Measurements from ENCODE around the gene GBA3. TPM values are rescaled to one million over a fixed set of nuclear protein-coding genes. Genes with fewer than 3 reads are reported as not detected.

The GBA3 gene
- total RNA-seq, 1 experiment from 2014 or later = not detected

DNA sequence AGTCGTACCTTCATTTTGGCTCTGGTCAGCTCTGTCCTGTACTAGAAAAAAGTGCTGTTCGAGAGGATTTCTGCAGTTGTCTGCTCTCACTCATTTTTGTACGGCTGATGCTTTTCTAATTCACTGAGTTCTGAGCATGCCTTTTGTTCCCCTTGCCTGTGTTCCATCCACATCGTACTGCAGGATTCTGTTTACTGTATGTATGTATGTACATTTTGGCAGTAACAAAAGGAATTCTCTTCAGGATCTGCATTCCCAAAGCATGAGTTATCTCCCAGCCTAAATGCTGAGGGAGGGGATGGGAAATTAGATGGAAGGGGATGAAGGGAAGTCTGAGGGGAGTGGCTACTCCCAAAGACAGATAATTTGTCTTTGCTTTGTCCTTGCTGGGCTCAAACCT, 87.6 kb downstream of the GBA3 start:
- Histone ChIP-seq H4K5ac (ENCODE audit: insufficient read length, low read depth, low read length) (no peak overlapping the region), H3K4ac (ENCODE audit: low read depth, low read length) (no peak overlapping the region), H2AFZ (ENCODE audit: low read length) (no peak overlapping the region), H3K27ac (ENCODE audit: insufficient read length, low read depth, low read length) (no peak overlapping the region), H3K9me3 (ENCODE audit: control insufficient read depth, low read depth, low read length) (no peaks in the 10 kb centered on the region), H2AK5ac (ENCODE audit: insufficient read length, low read length) (no peak overlapping the region), H3K14ac (ENCODE audit: insufficient read depth, low read length) (no peak overlapping the region), H2BK5ac (ENCODE audit: insufficient read length, low read length) (no peak overlapping the region), H3K56ac (ENCODE audit: insufficient read length, low read depth, low read length) (no peak overlapping the region), H4K20me1 (ENCODE audit: control insufficient read depth, insufficient read depth, insufficient read length) (no peaks in the 10 kb centered on the region), H3K18ac (ENCODE audit: insufficient read length, low read depth, low read length) (no peak overlapping the region), H3K23me2 (ENCODE audit: insufficient read length, low read depth, low read length, poor library complexity, severe bottlenecking) (no peaks in the 10 kb centered on the region), H3K79me2 (ENCODE audit: insufficient read depth, low read length) (no peaks in the 10 kb centered on the region), H3K4me1 (ENCODE audit: insufficient read depth, low read length) (no peaks in the 10 kb centered on the region), H2BK15ac (ENCODE audit: low read depth, low read length) (no peak overlapping the region), H2BK120ac (ENCODE audit: low read depth, low read length, poor library complexity, severe bottlenecking) (no peak overlapping the region), H3K9ac (ENCODE audit: extremely low read depth, insufficient read length, low read length) (no peak overlapping the region), H2BK12ac (ENCODE audit: insufficient read length, low read depth, low read length) (no peak overlapping the region), H3K27me3 (ENCODE audit: insufficient read depth, low read length) (no peaks in the 10 kb centered on the region), H3K4me2 (ENCODE audit: insufficient read depth, insufficient read length, low read length) (no peak overlapping the region), H2BK20ac (ENCODE audit: low read depth, low read length, poor library complexity, severe bottlenecking) (no peak overlapping the region), H3T11ph (ENCODE audit: low read length) (no peak overlapping the region), H3K23ac (ENCODE audit: insufficient read length, low read depth, low read length) (no peak overlapping the region), H4K91ac (ENCODE audit: insufficient read length, low read depth, low read length) (no peak overlapping the region), H3K79me1 (ENCODE audit: insufficient read depth, low read depth, low read length, poor library complexity, severe bottlenecking) (no peaks in the 10 kb centered on the region), H4K8ac (replicated peaks; ENCODE audit: insufficient read length, low read depth, low read length) (no peak overlapping the region)
- TF ChIP-seq, protein P1, sequence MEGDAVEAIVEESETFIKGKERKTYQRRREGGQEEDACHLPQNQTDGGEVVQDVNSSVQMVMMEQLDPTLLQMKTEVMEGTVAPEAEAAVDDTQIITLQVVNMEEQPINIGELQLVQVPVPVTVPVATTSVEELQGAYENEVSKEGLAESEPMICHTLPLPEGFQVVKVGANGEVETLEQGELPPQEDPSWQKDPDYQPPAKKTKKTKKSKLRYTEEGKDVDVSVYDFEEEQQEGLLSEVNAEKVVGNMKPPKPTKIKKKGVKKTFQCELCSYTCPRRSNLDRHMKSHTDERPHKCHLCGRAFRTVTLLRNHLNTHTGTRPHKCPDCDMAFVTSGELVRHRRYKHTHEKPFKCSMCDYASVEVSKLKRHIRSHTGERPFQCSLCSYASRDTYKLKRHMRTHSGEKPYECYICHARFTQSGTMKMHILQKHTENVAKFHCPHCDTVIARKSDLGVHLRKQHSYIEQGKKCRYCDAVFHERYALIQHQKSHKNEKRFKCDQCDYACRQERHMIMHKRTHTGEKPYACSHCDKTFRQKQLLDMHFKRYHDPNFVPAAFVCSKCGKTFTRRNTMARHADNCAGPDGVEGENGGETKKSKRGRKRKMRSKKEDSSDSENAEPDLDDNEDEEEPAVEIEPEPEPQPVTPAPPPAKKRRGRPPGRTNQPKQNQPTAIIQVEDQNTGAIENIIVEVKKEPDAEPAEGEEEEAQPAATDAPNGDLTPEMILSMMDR (conservative IDR thresholded peaks at IDR 0.05) = no peak
- Mint-ChIP-seq H3K36me3 (ENCODE audit: insufficient read depth in 1 of 3, low read depth in 3 of 3) (no peaks in the 10 kb centered on the region), H3K4me3 (no peak overlapping the region), H3K9me3 (peaks cover 0 to 6% of the 10 kb centered on the region in 2 experiments; a peak in 3 of 5 replicates), H3K4me1 (peaks cover 3 to 4% of the 10 kb centered on the region in 2 experiments; a peak in 1 of 4 replicates), H3K27ac (no peak overlapping the region), H3K27me3 (ENCODE audit: low read depth) (no peaks in the 10 kb centered on the region; the same call in 1 of the 2 replicates)
- WGBS (ENCODE audit: extremely low coverage, insufficient read length, low lambda C conversion rate) = no CpG with 5 or more reads among the region's 4 CpGs
- DNase-seq = no peak
